Subcutaneous adipose tissue (tissue), 4 donors: ENCODE data around the gene FGD2. TPM values are rescaled to one million over a fixed set of nuclear protein-coding genes. Genes with fewer than 3 reads are reported as not detected.

ENCODE experiments used
- total RNA-seq, 4 donors: library from RNA; depleted of rRNA; stranded (reverse); fragments of >200 nt; gene quantifications; one replicate each; pipeline ENCODE4 v1.1.0, GENCODE V29; 2016

Gene FGD2
- total RNA-seq, 4 donors from 2014 or later, result 37.3 to 102 (median 54.3) TPM

Other genes with a start within 250 kb of the FGD2 start
- 1 to 10 TPM in 1 of 4 donors, under 1 TPM in 3; 0.19 to 1.3 (median 0.59) TPM for gene CPNE5, start 166.2 kb upstream of the FGD2 start, total RNA-seq
- 10 to 100 TPM in 1 of 4 donors, 1 to 10 TPM in 3; 4.3 to 18.4 (median 6.7) TPM for gene PPIL1, start 130.9 kb upstream of the FGD2 start, total RNA-seq
- gene C6orf89, start 119.7 kb upstream of the FGD2 start, total RNA-seq, result 10 to 100 TPM; 36.2 to 49.5 (median 44.2) TPM
- gene PI16, start 50.9 kb upstream of the FGD2 start, total RNA-seq, result 10 to 100 TPM in 2 of 4 donors, 1 to 10 TPM in 2; 5.7 to 23.8 (median 10.1) TPM
- 100 to 1,000 TPM; 153 to 224 (median 196) TPM for gene MTCH1, start 19.5 kb upstream of the FGD2 start, total RNA-seq
- gene PIM1, start 164.5 kb downstream of the FGD2 start, total RNA-seq, result 10 to 100 TPM; 16.1 to 35.9 (median 22.6) TPM